NCI-H2227 (cell line): ENCODE data around the gene RAB44.
"Not testable (repeated sequence)": the region's sequence is repeated elsewhere in the genome, so short reads cannot be mapped to it uniquely, and the experiment has no call there.

Experiments used
- DNase-seq: peaks from one replicate; lab custom pipeline; 2025; ENCODE audit not compliant: unreplicated experiment; lab: John Stamatoyannopoulos, UW

RAB44 gene

GRCh38 chr6:36706339-36706738, 8.7 kb downstream of the RAB44 start:
- DNase-seq = no peak

GRCh38 chr6:36712816-36713215, 15.2 kb downstream of the RAB44 start:
- DNase-seq = no peak

GRCh38 chr6:36713846-36714245, 16.2 kb downstream of the RAB44 start:
- no peak for DNase-seq

- no peak for DNase-seq
Measured at GRCh38 chr6:36714511-36714910, 16.9 kb downstream of the RAB44 start.

- DNase-seq = no peak
Measured at GRCh38 chr6:36715469-36715868, 17.8 kb downstream of the RAB44 start.

- DNase-seq = no peak
Measured at GRCh38 chr6:36716476-36717093, 19.0 kb downstream of the RAB44 start.

- no peak for DNase-seq
Measured at GRCh38 chr6:36717231-36717825, 19.7 kb downstream of the RAB44 start.

- DNase-seq = no peak
Measured at GRCh38 chr6:36717871-36718540, 20.4 kb downstream of the RAB44 start.

- DNase-seq = no peak
Measured at GRCh38 chr6:36718560-36718959, 20.9 kb downstream of the RAB44 start.

GRCh38 chr6:36719126-36719525, 21.5 kb downstream of the RAB44 start:
- no peak for DNase-seq

- no peak for DNase-seq
Measured at GRCh38 chr6:36720251-36721141, 22.9 kb downstream of the RAB44 start.

- DNase-seq = no peak
Measured at GRCh38 chr6:36721369-36722140, 23.9 kb downstream of the RAB44 start.

- no peak for DNase-seq
Measured at GRCh38 chr6:36722365-36722764, 24.7 kb downstream of the RAB44 start.

- DNase-seq = no peak
Measured at GRCh38 chr6:36722879-36723278, 25.3 kb downstream of the RAB44 start.

GRCh38 chr6:36723992-36724391, 26.4 kb downstream of the RAB44 start:
- DNase-seq = not testable (repeated sequence)

- peak; percentile 66 for DNase-seq
Measured at GRCh38 chr6:36724514-36725390, 27.1 kb downstream of the RAB44 start.

- DNase-seq = no peak
Measured at GRCh38 chr6:36725581-36725980, 28.0 kb downstream of the RAB44 start.

- no peak for DNase-seq
Measured at GRCh38 chr6:36727505-36728021, 29.9 kb downstream of the RAB44 start.

- no peak for DNase-seq
Measured at GRCh38 chr6:36728289-36729160, 30.9 kb downstream of the RAB44 start.
